Measurements from ENCODE around the gene CEMIP.

- TF ChIP-seq CTCF (IDR thresholded peaks at IDR 0.05) = no peak
- TF ChIP-seq ZFX (IDR thresholded peaks at IDR 0.05; ENCODE audit: borderline replicate concordance) = no peak
These were observed 145.1 kb downstream of the CEMIP start for GRCh38 chr15:80924278-80924677.
